HL-60/S4 (cell line): ENCODE measurements around the gene ACSL6.
"Not testable (repeated sequence)": the region's sequence is repeated elsewhere in the genome, so short reads cannot be mapped to it uniquely, and the experiment has no call there.

ENCODE experiments used
- in situ Hi-C: fragments of 300-500 bp; cut with MboI; formaldehyde crosslinking; loops from 2 replicates; pipeline ENCODE4 v1.14.3; 2022; ENCODE audit warnings: low sequenced_read_pairs

Gene ACSL6

DNA sequence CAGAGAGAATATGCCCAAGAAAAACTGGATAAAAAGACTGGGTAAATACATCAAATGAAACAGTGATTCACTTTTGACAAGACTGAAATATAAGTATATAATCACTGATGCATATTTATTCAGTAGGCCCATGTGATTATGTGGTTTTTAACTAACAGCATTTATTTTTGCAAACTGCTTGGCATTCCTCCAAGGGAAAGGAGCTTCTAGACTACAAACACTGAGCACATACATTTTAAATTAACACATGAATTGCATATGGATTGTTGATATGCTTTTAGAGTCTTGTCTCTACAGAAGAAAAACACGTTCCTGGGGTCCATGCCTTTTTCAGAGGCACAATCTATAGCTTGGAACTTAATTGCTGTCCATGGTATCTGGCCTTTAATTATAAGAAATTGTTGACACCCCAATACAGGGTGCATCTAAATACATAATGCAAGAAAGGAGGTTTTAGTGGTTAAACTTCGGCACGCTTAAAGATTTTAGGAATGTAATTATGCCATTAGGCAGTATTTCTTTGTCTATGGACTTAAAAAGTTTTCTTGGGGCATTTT, 59.1 kb downstream of the ACSL6 start:
- in situ Hi-C loops: no loop called here

DNA sequence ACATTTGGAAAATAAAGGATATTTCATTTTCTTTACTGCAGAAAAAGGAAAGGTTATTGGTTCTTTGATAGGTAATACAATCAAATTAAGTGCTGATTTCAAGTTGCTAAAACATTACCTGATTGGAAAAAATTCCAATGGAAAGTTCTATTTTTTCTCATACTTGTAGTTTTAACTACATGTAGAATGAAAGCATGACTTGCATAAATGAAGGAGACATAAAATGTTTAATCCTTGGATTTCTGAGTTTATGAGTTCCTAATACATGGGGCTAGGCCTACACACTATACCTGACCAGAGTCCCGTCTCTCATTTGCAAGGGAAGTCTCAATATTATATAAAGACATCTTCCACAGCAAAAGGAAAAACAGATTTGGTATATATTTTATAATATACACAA, 60.8 kb downstream of the ACSL6 start:
- in situ Hi-C loops: no loop called here

- in situ Hi-C loops: no loop called here
These were observed 64.0 kb downstream of the ACSL6 start for GRCh38 chr5:131947445-131947844.

- in situ Hi-C loops: no loop called here
These were observed 65.8 kb downstream of the ACSL6 start, which contains the start of gene MEIKIN for GRCh38 chr5:131945551-131946168. MEIKIN (minus strand) TSS chr5:131945663; CDS start chr5:131945505, 158 bp downstream.

GRCh38 chr5:131944702-131945550, 66.5 kb downstream of the ACSL6 start:
- in situ Hi-C loops: no loop called here

GRCh38 chr5:131943916-131944315, 67.5 kb downstream of the ACSL6 start:
- in situ Hi-C loops: no loop called here

- in situ Hi-C loops: no loop called here
These were observed 69.4 kb downstream of the ACSL6 start for GRCh38 chr5:131942016-131942415.

GRCh38 chr5:131939690-131940345, 71.6 kb downstream of the ACSL6 start:
- in situ Hi-C loops: no loop called here

GRCh38 chr5:131932235-131932634, 79.2 kb downstream of the ACSL6 start:
- in situ Hi-C loops: no loop called here

GRCh38 chr5:131928957-131929356, 82.5 kb downstream of the ACSL6 start:
- in situ Hi-C loops: no loop called here

GRCh38 chr5:131926168-131926567, 85.3 kb downstream of the ACSL6 start:
- in situ Hi-C loops: no loop called here

GRCh38 chr5:131916481-131916880, 95.0 kb downstream of the ACSL6 start:
- in situ Hi-C loops: no loop called here

DNA sequence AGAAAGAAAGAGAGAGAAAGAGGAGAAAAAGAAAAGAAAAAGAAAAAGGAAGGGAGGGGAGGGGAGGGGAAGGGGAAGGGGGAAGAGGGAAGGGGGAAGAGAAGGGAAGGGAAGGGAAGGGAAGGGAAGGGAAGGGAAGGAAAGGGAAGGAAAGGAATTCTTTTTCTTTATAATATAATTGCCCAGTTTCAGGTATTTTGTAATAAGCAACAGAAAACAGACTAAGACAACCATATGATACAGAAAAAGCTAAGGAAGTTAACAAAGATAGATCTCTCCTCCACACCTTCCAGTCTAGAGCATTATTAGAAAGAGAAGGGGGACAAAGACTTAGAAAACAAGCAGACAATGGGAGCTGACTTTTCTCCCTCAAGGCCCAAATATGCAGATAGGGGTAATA, 97.0 kb downstream of the ACSL6 start:
- in situ Hi-C loops: no loop called here

GRCh38 chr5:131913603-131914002, 97.9 kb downstream of the ACSL6 start:
- in situ Hi-C loops: no loop called here

DNA sequence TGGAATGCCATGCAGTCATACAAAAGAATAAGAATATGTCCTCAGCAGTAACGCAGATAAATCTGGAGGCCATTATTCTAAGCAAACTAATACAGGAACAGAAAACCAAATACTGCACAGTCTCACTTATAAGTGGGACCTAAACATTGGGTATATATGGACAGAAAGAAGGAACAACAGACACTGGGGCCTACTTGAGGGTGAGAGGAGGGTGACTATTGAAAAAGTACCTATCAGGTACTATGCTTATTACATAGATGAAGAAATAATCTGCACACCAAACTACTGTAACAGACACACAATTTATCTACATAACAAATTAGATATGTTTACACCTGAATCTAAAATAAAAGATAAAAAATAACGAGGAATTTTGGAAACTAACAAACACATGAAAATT, 104.8 kb downstream of the ACSL6 start:
- in situ Hi-C loops: no loop called here

DNA sequence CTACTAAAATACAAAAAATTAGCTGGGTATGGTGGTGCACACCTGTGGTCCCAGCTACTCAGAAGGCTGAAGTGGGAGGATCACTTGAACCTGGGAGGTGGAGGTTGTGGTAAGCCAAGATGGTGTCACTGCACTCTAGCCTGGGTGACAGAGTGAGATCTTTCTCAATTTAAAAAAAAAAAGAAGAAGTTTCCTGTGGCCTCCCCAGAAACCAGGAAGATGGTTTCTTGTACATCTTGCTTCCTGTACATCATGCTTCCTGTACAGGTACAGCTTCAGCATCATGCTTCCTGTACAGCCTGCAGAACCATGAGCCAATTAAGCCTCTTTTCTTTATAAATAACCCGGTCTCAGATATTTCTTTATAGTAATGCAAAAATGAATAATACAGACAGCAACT, 109.2 kb downstream of the ACSL6 start:
- in situ Hi-C loops: not testable (repeated sequence)
